Measurements from ENCODE around the gene FXN. TPM values are rescaled to one million over a fixed set of nuclear protein-coding genes. Genes with fewer than 3 reads are reported as not detected.

FXN gene
- total RNA-seq, 2 donors from 2014 or later, result 9.6 to 17.8 TPM

- Histone ChIP-seq H3K27ac (no peak overlapping the region), H3K27me3 (replicated peaks; ENCODE audit: insufficient read depth) (no peaks in the 10 kb centered on the region), H3K9me3 (no peaks in the 10 kb centered on the region), H3K4me3 (no peak overlapping the region), H3K4me1 (replicated peaks) (no peaks in the 10 kb centered on the region), H3K36me3 (no peaks in the 10 kb centered on the region)
- no peak for DNase-seq (ENCODE audit: low spot score)
- no peak for TF ChIP-seq POLR2A (IDR thresholded peaks at IDR 0.05)
- no peak for TF ChIP-seq CTCF (IDR thresholded peaks at IDR 0.05)
- intact Hi-C loops (cut with DNase I), result loop anchor here (5.0 kb wide), 1 partner anchor 83 kb away; no protein-coding TSS in a partner anchor
- 72% methylated on average over 4 of the region's 4 CpGs for WGBS
These were observed 28.3 kb downstream of the FXN start for GRCh38 chr9:69063839-69064238.

- no peak for DNase-seq (ENCODE audit: low spot score)
- Histone ChIP-seq H3K27me3 (replicated peaks; ENCODE audit: insufficient read depth) (no peaks in the 10 kb centered on the region), H3K27ac (no peak overlapping the region), H3K9me3 (no peaks in the 10 kb centered on the region), H3K36me3 (no peaks in the 10 kb centered on the region), H3K4me3 (no peak overlapping the region), H3K4me1 (replicated peaks) (no peaks in the 10 kb centered on the region)
- intact Hi-C loops (cut with DNase I), result no loop called here
- WGBS, result 61% methylated on average over 1 of the region's 1 CpG
- TF ChIP-seq POLR2AphosphoS5 (IDR thresholded peaks at IDR 0.05) (no peak), CTCF (IDR thresholded peaks at IDR 0.05) (no peak), POLR2A (IDR thresholded peaks at IDR 0.05) (no peak)
These were observed 30.1 kb downstream of the FXN start for GRCh38 chr9:69065660-69066059.

GRCh38 chr9:69066955-69067354 is 31.4 kb downstream of the FXN start:
- Histone ChIP-seq H3K27me3 (replicated peaks; ENCODE audit: insufficient read depth) (no peaks in the 10 kb centered on the region), H3K36me3 (no peaks in the 10 kb centered on the region), H3K4me3 (no peak overlapping the region), H3K9me3 (no peaks in the 10 kb centered on the region), H3K4me1 (replicated peaks) (no peaks in the 10 kb centered on the region), H3K27ac (no peak overlapping the region)
- no peak for TF ChIP-seq POLR2AphosphoS5 (IDR thresholded peaks at IDR 0.05)
- no peak for TF ChIP-seq POLR2A (IDR thresholded peaks at IDR 0.05)
- TF ChIP-seq CTCF (IDR thresholded peaks at IDR 0.05), result no peak
- 93% methylated on average over 27 of the region's 27 CpGs for WGBS
- DNase-seq (ENCODE audit: low spot score), result no peak
- intact Hi-C loops (cut with DNase I), result no loop called here

GRCh38 chr9:69070201-69070600 is 34.6 kb downstream of the FXN start:
- no peaks in the 10 kb centered on the region for H3K27me3 ChIP-seq (replicated peaks; ENCODE audit: insufficient read depth)
- no peak for DNase-seq (ENCODE audit: low spot score)
- intact Hi-C loops (cut with DNase I), result no loop called here
- H3K9me3 ChIP-seq, result no peaks in the 10 kb centered on the region
- 90% methylated on average over 7 of the region's 7 CpGs for WGBS
- no peak overlapping the region for H3K4me3 ChIP-seq
- no peak overlapping the region for H3K27ac ChIP-seq
- TF ChIP-seq POLR2A (IDR thresholded peaks at IDR 0.05) (no peak), CTCF (IDR thresholded peaks at IDR 0.05) (no peak), POLR2AphosphoS5 (IDR thresholded peaks at IDR 0.05) (no peak)
- no peaks in the 10 kb centered on the region for H3K36me3 ChIP-seq
- no peaks in the 10 kb centered on the region for H3K4me1 ChIP-seq (replicated peaks)

- H3K27ac ChIP-seq, result no peak overlapping the region
- no peaks in the 10 kb centered on the region for H3K36me3 ChIP-seq
- no peaks in the 10 kb centered on the region for H3K4me1 ChIP-seq (replicated peaks)
- intact Hi-C loops (cut with DNase I), result no loop called here
- H3K4me3 ChIP-seq, result no peak overlapping the region
- no peaks in the 10 kb centered on the region for H3K9me3 ChIP-seq
- TF ChIP-seq POLR2A (IDR thresholded peaks at IDR 0.05), result no peak
- TF ChIP-seq POLR2AphosphoS5 (IDR thresholded peaks at IDR 0.05), result no peak
- TF ChIP-seq CTCF (IDR thresholded peaks at IDR 0.05), result no peak
- H3K27me3 ChIP-seq (replicated peaks; ENCODE audit: insufficient read depth), result no peaks in the 10 kb centered on the region
- no peak for DNase-seq (ENCODE audit: low spot score)
- 81% methylated on average over 3 of the region's 3 CpGs for WGBS
These were observed 35.5 kb downstream of the FXN start for GRCh38 chr9:69071059-69071458.
